Stimulated activated naive CD4-positive, alpha-beta T cell (primary cell): Measurements from ENCODE around the gene NOCT.
A peak's percentile ranks its signal among the peaks of the same experiment; 100 is the strongest.
"Not testable (repeated sequence)": the region's sequence is repeated elsewhere in the genome, so short reads cannot be mapped to it uniquely, and the experiment has no call there.

ENCODE experiments used
- DNase-seq, 6 experiments: peaks; one replicate each; lab custom pipeline; 2025; lab: John Stamatoyannopoulos, UW

NOCT gene, protein sequence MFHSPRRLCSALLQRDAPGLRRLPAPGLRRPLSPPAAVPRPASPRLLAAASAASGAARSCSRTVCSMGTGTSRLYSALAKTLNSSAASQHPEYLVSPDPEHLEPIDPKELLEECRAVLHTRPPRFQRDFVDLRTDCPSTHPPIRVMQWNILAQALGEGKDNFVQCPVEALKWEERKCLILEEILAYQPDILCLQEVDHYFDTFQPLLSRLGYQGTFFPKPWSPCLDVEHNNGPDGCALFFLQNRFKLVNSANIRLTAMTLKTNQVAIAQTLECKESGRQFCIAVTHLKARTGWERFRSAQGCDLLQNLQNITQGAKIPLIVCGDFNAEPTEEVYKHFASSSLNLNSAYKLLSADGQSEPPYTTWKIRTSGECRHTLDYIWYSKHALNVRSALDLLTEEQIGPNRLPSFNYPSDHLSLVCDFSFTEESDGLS

DNA sequence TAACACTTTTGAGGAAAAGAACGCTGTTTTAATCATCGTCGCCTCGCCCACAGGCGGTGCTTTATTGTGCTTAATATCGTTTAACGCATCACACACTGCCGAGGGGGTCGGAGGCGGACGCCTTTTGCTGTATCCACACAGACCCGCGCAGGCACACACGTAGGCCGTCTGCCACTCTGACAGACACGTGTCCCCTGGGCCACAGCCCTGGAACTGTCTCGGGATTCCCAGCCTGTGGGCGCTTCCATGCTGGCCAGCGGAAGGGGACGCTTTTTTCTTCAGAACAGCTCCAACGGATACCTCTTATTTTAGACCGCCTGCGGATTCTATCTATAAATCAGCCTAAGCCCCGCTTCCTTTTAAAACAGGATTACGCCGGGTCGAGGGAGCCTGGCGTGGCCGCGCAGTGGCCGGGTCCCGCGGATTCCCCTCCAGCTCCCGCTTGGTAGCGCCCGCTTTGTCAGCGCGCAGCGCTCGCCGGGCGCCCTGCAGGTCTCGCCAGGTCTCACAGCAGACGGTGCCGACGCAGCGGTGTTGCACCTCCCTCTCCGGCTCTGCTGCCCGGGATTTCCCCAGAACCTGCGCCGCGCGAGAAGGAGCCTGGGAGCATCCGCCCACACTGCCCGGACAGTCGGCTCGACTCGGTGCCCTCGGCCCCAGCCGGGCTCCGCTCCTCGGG is at the start of gene NOCT:
Gene NOCT (plus strand): TSS at position 513 of the 679 bp plus-strand sequence. CDS start 201 bp downstream, outside the sequence.
- DNase-seq = peak; percentile 84 to 95 (median 90)

DNA sequence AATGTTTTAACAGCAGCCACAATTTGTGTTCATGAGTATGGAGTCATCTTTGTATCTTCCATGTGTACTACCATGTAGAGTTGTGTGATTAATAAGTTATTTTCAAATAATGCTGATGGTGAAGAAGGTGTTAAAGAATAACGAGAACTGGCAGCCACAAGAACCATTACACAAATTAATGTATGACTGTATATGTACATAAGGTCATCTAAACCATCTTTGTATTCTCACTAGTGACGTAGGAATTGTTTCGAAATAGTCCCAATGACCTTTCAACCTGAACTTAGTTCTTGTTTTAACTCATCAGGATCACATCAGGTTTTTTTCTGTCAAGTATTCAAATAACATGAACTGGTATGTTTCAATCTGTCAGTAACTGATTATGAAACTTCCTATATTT is 48.3 kb upstream of the NOCT start:
- no peak for DNase-seq

DNA sequence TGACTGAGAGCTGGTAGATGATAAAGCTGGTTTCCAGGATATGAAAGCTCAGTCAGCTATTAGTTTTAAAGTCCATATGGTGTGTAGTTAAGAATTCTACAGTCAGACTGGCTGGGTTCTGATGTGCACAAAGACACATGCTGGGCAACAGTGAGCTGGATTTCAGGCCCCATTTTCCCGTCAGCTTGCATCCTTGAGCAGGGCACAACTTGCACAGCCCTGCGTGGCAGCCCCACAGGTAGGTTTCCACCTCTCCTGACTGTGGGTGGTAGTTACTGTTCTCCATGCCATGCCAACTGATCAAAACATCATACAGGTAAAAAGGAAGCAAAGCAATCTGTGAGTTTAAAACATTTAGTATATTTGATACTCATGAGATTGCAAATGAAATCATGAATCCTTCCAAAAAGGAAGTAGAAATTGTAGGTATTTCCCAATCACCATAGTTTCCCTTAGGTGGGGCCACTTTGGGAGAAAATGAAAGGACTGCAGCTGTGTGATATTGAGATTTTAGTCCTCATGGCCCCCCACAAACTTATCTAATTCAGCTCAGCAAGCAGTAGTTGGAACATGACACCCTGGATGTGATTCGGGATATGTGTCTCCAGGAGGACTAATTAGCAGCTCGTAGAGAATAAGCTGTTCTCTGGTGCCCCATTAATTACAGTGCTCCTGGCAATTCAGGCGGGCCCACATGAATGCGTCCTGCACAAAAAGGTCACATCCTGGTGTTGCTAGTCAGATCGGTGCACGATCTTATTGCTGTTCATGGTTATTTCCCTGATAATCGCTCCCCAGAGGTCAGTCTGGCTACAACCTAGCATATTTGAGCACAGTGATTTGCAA is 42.4 kb upstream of the NOCT start:
- no peak for DNase-seq

DNA sequence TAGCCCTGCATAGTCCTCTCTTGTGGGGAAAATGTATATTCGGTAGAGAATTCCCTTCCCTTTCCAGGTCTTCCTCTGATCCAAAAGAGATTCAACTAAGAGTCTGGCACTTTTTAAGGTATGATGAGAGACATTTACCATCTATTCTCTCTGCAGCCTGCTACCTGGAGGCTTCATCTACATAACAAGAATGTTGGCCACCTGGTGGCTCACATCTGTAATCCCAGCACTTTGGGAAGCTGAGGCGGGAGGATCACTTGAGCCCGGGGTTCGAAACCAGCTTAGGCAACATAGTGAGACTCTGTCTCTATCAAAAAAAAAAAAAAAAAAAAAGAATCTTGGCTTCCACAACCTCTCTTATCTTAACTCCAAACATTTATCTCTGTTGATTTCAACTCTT is 40.4 kb upstream of the NOCT start:
- DNase-seq = no peak

DNA sequence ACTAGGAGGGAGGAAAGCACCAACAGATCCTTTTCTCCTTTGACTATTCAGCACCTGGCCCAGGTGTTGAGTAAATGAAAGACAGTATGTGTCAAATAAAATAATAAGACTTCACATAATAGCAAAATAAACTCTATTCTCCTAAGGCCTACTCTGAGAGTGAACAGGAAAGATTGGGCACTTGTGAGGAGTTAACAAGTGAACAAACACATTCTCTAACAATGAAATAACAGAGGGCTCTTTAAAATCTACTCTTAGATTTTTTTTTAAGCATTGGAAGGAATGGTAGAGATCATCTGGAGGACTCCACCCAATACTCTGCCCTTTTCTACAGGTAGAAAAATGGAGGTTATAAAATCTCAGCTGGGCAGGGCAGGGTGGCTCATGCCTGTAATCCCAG is 39.1 kb upstream of the NOCT start:
- no peak for DNase-seq

DNA sequence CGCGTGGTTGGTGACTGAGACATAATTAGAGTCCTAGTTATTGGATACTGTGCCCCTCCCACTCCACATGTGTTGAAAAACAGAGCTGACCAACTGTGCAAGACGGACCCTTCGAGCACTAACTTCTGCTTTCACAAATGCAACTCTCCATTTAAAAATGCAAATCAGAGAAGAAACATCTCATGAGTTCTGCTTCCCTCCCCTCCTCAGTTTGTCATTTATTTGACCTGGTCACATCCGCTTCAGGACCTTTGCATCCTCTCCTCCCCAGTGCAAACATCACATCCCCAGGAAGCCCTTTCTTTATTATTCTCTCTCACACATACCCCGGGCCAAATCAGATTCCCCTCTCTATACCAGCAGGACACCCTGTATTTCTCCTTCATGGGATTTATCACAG is 38.1 kb upstream of the NOCT start:
- DNase-seq = no peak

DNA sequence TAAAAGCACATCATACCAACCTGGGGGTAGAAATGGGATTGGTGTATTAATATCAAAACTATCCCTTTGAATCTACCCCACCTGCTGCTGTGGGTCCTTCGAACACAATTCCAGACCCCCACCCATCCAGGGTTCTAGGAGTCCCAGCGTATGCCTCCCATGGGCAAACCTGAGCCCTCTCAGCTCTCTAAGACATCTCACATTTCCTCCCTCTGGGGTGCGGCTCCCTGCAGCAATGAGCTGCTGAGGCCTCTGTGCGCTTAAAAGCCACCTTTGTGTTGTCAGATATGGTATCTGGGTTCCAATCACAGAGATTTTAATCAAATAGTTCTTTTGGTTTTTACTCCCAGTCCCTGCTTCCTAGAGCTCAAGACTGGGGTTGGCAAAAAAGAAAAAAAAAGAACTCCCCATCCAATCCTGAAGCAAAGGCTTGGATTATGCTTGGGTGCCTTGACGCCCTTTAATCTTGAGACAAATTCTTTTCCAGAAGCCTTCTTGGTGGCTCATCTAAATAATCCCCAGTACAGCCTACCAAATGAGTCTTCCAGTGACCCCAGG is 37.5 kb upstream of the NOCT start:
- no peak for DNase-seq

DNA sequence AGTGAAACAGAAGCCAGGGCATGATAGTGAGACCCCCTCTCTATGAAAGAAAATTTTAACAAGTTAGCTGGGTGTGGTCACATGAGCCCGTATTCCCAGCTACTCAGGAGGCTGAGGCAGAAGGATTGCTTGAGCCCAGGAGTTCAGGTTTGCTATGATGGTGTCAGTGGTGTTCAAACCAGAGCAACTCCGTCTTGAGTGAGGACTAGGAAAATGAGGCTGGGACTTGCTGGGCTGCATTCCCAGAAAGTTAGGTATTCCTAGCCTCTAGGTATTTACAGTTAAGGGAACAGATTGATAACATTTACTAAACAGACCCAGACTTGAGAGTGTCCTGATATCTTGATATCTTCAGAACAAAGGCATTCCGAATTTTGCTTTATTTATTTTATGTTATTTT is 37.0 kb upstream of the NOCT start:
- DNase-seq = no peak

DNA sequence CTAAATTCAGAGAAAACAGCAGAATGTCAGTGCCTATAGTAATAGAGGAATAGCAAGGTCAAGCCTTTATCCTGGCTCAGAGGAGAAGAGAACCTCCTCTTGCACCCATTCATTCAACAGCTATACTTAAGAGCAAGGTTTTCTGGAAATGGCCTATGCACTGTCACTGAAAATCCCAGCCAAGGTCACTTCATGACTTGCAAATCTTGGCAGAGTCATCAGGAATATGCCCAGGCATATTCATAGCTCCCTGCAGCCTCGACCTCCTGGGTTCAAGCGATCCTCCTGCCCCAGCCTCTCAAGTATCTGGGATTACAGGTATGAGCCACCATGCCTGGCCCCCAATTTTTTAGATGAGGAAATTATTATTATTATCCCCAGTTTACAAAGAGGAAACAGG is 35.8 kb upstream of the NOCT start:
- no peak for DNase-seq

DNA sequence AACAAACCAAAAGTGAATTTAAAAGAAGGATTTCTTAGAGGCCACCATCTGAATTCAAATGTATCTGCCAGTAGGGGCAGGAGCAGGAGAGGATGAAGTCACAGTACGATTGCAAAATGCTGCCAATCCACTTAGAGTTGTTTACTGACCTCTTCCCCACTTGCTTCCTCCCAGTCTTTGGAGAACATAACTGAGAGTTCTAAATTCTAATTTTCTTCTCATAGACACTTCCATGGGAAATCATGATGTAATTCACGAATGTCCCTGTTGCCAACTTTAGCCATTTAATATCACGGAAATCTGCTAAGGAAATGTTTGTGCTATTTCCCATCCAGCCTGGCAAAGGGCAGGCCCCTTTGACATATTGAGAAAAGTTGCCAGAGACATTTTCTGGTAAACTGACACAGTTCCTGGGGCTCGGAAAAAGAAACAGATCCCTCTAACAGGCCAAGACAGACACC is 33.6 kb upstream of the NOCT start:
- no peak for DNase-seq

DNA sequence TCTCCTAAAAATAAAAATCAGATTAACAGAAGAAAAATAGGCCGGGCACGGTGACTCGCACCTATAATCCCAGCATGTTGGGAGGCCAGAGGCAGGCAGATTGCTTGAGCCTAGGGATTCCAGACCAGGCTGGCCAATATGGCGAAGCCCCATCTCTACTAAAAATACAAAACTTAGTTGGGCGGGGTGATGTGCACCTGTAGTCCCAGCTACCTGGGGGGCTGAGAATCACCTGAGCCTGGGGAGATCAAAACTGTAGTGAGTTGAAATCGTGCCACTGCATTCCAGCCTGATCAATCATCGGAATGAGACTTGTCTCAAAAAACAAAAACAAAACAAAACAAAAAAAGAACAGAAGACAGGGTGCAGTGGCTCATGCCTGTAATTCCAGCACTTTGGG is 32.8 kb upstream of the NOCT start:
- no peak for DNase-seq

DNA sequence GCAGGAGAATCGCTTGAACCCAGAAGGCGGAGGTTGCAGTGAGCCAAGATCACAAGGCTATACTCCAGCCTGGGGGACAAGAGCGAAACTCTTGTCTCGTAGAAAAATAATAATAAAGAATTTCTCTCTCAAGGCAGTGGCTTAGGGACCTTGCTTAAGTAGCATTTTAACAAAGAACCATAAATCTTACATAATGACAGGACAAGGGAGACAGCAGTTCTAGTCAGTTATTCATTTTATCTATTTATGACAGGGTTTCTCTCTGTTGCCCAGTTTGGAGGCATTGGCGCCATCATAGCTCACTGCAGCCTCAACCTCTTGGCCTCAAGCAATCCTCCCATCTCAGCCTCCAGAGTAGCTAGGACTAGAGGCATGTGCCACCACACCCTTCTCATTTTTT is 31.9 kb upstream of the NOCT start:
- DNase-seq = no peak

DNA sequence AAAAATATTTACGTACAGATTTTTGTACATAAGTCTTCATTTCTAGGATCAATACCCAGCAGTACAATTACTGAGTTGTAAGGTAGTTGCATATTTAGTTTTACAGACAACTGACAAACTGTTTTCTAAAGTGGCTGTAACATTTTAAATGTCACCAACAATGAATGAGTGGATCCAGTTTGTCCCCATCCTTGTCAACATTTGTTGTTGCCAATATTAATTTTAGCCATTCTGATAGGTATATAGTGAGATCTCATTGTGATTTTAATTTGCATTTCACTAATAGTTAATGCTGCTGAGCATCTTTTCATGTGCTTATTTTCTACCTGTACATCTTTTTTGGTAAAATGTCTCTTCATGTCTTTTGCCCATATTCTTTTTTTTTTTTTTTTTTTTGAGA is 30.9 kb upstream of the NOCT start:
- no peak for DNase-seq

DNA sequence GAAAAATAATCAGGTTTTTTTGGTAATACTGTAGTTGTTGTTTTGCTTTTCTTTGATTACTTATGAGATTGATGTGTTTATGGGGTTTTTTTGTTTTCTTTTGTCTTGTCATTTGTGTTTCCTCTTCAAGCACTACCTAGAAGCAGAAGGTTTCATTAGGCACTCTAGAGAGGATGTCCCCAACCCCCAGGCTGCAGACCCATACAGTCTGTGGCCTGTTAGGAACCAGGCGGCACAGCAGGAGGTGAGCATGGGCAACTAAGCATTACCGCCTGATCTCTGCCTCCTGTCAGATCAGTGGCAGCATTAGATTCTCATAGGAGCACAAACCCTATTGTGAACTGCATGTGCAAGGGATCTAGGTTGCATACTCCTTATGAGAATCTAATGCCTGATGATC is 22.9 kb upstream of the NOCT start:
- DNase-seq = no peak

DNA sequence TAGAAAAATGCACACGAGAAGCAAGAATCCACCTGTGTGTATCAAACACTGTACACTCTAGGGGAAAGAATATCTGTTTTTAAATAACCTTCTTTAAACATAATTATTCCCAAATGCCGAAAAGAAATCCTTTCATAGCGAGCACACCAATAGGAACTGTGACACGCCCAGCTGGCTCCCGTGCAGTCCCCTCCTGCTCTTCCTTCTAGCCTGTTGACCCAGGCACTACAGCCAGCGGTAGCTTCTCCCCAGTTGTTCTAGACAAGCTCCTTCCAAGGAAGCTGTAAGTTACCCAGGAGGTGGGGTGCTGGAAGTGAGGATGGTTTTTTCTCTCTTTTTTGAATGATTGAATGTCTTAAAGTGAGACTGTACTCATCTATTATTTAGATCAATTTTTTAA is 19.5 kb upstream of the NOCT start:
- no peak for DNase-seq

DNA sequence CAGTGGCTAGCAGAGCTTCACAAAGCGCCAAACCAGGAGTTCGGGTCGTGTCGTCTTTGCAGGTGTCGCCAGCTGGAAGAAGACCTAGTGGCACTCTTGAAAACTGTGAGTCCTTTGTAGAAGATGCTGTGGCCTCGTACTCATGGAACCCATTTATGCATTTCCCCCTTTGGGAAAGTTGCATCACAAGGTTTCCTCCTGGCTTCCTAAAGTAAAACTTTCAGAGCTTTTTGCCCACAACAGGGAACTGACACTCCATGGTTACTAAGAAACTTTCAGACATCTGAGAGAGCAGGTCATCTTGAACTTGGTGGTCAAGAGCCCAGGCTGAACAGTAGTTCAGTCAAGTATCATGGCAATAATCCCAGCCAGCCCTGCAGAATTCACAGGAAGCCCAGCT is 15.9 kb upstream of the NOCT start:
- no peak for DNase-seq

DNA sequence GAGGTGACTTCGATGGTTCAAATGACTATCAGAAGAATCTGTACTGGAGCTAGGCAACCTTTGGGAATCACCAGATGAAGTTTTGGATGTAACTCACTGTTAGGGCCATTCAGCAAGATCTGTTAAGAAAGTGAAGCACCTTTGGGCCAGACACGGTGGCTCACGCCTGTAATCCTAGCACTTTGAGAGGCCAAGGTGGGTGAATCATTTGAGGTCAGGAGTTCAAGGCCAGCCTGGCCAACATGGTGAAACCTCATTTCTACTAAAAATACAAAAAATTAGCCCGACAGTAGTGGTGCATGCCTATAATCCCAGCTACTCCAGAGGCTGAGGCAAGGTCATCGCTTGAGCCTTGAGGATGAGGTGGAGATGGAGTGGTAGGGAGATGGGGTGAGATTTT is 15.4 kb upstream of the NOCT start:
- not testable (repeated sequence) for DNase-seq

DNA sequence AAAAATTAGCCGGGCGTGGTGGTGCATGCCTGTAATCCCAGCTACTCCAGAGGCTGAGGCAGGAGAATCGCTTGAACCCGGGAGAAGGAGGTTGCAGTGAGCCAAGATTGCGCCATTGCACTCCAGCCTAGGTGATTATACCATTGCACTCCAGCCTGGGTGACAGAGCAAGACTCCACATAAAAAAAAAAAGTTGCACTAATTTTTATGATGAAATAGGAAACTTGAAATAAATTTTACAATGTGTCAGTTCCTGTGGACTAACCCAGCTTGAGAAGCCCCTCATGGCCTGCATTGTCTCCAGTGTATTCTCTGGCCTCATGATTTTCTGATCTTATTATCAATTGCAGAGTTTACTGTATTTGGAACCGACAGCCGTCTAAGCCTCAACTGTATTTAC is 14.2 kb upstream of the NOCT start:
- not testable (repeated sequence) for DNase-seq

DNA sequence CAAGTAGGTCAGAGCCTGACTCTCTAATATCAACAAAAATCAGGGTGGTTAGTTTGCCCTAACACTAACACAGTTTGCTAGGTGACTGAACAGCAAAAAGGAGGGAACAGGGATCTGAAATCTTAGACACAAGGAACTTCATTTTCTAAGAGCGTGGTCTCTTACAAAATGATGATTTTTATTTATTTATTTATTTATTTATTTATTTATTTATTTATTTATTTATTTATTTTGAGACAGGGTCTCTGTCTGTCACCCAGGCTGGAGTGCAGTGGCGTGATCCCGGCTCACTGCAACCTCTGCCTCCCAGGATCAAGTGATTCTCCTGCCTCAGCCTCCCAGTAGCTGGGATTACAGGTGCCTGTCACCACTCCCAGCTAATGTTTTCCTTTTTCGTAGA is 11.9 kb upstream of the NOCT start:
- DNase-seq = not testable (repeated sequence)

DNA sequence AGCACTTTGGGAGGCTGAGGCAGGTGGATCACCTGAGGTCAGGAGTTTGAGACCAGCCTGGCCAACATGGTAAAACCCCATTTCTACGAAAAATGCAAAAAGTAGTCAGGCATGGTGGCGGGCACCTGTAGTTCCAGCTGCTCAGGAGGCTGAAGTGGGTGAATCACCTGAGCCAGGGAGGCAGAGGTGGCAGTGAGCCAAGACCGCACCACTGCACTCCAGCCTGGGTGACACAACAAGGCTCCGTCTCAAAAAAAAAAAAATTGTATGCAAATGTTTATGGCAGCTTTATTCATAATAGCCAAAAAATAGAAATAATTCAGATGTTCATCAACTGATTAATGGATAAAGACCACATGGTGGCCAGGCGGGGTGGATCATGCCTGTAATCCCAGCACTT is 9.8 kb upstream of the NOCT start:
- DNase-seq = no peak

DNA sequence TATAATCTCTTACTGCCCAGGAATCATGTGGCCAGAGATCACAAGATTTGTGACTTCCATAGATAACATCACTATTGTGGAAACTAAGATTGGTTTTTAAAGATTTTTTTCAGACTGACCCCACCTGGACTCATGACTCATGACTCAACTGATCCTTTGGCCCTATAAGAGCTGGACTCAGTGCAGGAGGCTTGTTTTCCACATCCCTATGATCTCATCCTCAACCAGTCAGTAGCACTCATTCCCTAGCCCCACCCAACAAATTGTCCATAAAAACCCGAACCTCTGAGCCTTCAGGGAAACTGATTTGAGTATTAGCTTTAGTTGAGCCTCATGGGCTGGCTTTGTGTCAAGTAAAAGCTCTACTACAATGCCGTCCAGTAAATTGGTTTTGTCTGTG is 7.9 kb upstream of the NOCT start:
- DNase-seq = no peak

DNA sequence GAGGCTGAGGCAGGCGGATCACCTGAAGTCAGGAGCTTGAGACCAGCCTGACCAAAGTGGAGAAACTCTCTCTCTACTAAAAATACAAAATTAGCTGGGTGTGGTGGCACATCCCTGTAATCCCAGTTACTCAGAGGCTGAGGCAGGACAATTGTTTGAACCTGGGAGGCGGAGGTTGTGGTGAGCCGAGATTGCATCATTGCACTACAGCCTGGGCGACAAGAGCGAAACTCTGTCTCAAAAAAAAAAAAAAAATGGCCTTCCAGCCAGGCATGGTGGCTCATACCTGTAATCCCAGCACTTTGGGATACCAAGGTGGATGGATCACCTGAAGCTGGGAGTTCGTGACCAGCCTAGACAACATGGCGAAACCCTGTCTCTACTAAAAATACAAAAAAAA is 7.3 kb upstream of the NOCT start:
- DNase-seq = not testable (repeated sequence)
